ENCODE measurements around the gene SCTR. TPM values are rescaled to one million over a fixed set of nuclear protein-coding genes. Genes with fewer than 3 reads are reported as not detected.

The SCTR gene
- polyA plus RNA-seq, 3 donors, result not detected

GRCh38 chr2:119442850-119443249, 81.4 kb downstream of the SCTR start:
- Histone ChIP-seq H3K4me3 (replicated peaks in 1 of 3; ENCODE audit: low read depth in 2 of 3, low read length in 3 of 3) (no peak overlapping the region), H3K79me2 (ENCODE audit: insufficient read depth, low read length) (no peaks in the 10 kb centered on the region), H2AFZ (ENCODE audit: insufficient read depth, low read depth, low read length, poor library complexity, severe bottlenecking) (no peak overlapping the region), H3K27me3 (ENCODE audit: control insufficient read depth in 2 of 2, insufficient read depth in 2 of 2, low read length in 2 of 2) (no peaks in the 10 kb centered on the region), H4K20me1 (ENCODE audit: insufficient read depth, low read length) (no peaks in the 10 kb centered on the region), H3K4me1 (ENCODE audit: control insufficient read depth in 1 of 2, insufficient read depth in 2 of 2, low read length in 2 of 2) (no peaks in the 10 kb centered on the region), H3K4me2 (replicated peaks; ENCODE audit: extremely low read depth, low read length, poor library complexity, severe bottlenecking) (no peak overlapping the region), H3K9me3 (replicated peaks in 1 of 2; ENCODE audit: control insufficient read depth in 1 of 2, insufficient read depth in 1 of 2, low read length in 2 of 2) (no peaks in the 10 kb centered on the region), H3K36me3 (replicated peaks in 1 of 2; ENCODE audit: control insufficient read depth in 1 of 2, insufficient read depth in 2 of 2, low read length in 2 of 2) (no peaks in the 10 kb centered on the region), H3K9ac (ENCODE audit: insufficient read depth, low read length, poor library complexity, severe bottlenecking) (no peak overlapping the region), H3K27ac (ENCODE audit: low read depth in 1 of 2, low read length in 2 of 2) (no peak overlapping the region)
- Mint-ChIP-seq H3K27ac (no peak overlapping the region), H3K36me3 (no peaks in the 10 kb centered on the region), H3K4me1 (no peaks in the 10 kb centered on the region), H3K27me3 (ENCODE audit: low read depth in 3 of 3) (peaks cover 5 to 13% (median 5%) of the 10 kb centered on the region in 3 donors), H3K9me3 (peaks cover 0 to 2% (median 0%) of the 10 kb centered on the region in 7 donors), H3K4me3 (no peak overlapping the region)
- 95% methylated on average over 6 of the region's 11 CpGs for WGBS (ENCODE audit: insufficient coverage)
- no peak for DNase-seq
- TF ChIP-seq CTCF (IDR thresholded peaks at IDR 0.05), result no peak
- intact Hi-C loops (cut with micrococcal nuclease), result no loop called here

- H3K27me3 Mint-ChIP-seq (ENCODE audit: low read depth in 3 of 3), result peaks cover 5 to 13% (median 5%) of the 10 kb centered on the region in 3 donors
- no peak overlapping the region for H2AFZ ChIP-seq (ENCODE audit: insufficient read depth, low read depth, low read length, poor library complexity, severe bottlenecking)
- no peak overlapping the region for H3K27ac ChIP-seq (ENCODE audit: low read depth in 1 of 2, low read length in 2 of 2)
- DNase-seq, result no peak
- H3K9me3 ChIP-seq (replicated peaks in 1 of 2; ENCODE audit: control insufficient read depth in 1 of 2, insufficient read depth in 1 of 2, low read length in 2 of 2), result no peaks in the 10 kb centered on the region
- H3K4me2 ChIP-seq (replicated peaks; ENCODE audit: extremely low read depth, low read length, poor library complexity, severe bottlenecking), result no peak overlapping the region
- H3K36me3 ChIP-seq (replicated peaks in 1 of 2; ENCODE audit: control insufficient read depth in 1 of 2, insufficient read depth in 2 of 2, low read length in 2 of 2), result no peaks in the 10 kb centered on the region
- 96% methylated on average over 5 of the region's 7 CpGs for WGBS (ENCODE audit: insufficient coverage)
- intact Hi-C loops (cut with micrococcal nuclease), result no loop called here
- H3K9me3 Mint-ChIP-seq, result peaks cover 0 to 2% (median 0%) of the 10 kb centered on the region in 7 donors
- no peaks in the 10 kb centered on the region for H3K4me1 Mint-ChIP-seq
- no peak overlapping the region for H3K4me3 ChIP-seq (replicated peaks in 1 of 3; ENCODE audit: low read depth in 2 of 3, low read length in 3 of 3)
- TF ChIP-seq CTCF (IDR thresholded peaks at IDR 0.05), result no peak
- H3K36me3 Mint-ChIP-seq, result no peaks in the 10 kb centered on the region
- no peak overlapping the region for H3K4me3 Mint-ChIP-seq
- H3K27ac Mint-ChIP-seq, result no peak overlapping the region
- H3K4me1 ChIP-seq (ENCODE audit: control insufficient read depth in 1 of 2, insufficient read depth in 2 of 2, low read length in 2 of 2), result no peaks in the 10 kb centered on the region
- no peak overlapping the region for H3K9ac ChIP-seq (ENCODE audit: insufficient read depth, low read length, poor library complexity, severe bottlenecking)
- H4K20me1 ChIP-seq (ENCODE audit: insufficient read depth, low read length), result no peaks in the 10 kb centered on the region
- H3K79me2 ChIP-seq (ENCODE audit: insufficient read depth, low read length), result no peaks in the 10 kb centered on the region
- H3K27me3 ChIP-seq (ENCODE audit: control insufficient read depth in 2 of 2, insufficient read depth in 2 of 2, low read length in 2 of 2), result no peaks in the 10 kb centered on the region
Measured at GRCh38 chr2:119442226-119442619, 82.1 kb downstream of the SCTR start.

All from CD14-positive monocyte (primary cell).